NB4 (cell line): ENCODE data around the gene DENND4B.

Experiments
- DNase-seq: peaks from one replicate; pipeline ENCODE4 v3.0.0; 2010; ENCODE audit warnings: low read depth
- H3K4me3 ChIP-seq: one replicate; pipeline ENCODE4 v1.5.1; 2011; ENCODE audit warnings: mild to moderate bottlenecking, low read depth, low read length, moderate library complexity
- MYC ChIP-seq: IDR thresholded peaks from 2 replicates; pipeline ENCODE4 v1.6.1; 2011; ENCODE audit warnings: low read depth, low read length
- POLR2A ChIP-seq: IDR thresholded peaks from 2 replicates; pipeline ENCODE4 v1.6.1; 2011; ENCODE audit warnings: mild to moderate bottlenecking; ENCODE audit not compliant: insufficient read length; ENCODE audit errors: extremely low read depth
- TF ChIP-seq, protein P1 (sequence below): IDR thresholded peaks from one replicate; pipeline ENCODE4 v1.5.1; 2012; ENCODE audit warnings: low read depth, low read length
- TF ChIP-seq, protein P2 (sequence below): IDR thresholded peaks from 2 replicates; pipeline ENCODE4 v1.6.1; 2011; ENCODE audit warnings: low read depth, low read length

DENND4B gene

DNA sequence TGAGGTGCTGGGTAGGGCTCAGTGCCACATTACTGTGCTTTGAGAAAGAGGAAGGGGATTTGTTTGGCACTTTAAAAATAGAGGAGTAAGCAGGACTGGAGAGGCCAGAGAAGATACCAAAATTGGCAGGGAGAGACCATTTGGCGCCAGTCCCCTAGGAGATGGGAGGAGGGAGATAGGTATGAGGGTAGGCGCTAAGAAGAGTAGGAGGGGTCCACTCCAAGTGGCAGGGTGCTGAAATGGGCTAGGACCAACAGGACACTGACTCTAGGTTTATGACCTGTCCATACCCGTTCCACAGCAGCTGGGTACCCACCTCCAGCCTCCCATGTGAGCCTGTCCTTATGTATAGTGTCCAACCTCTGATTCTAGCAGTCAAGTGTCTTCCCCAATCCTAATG, 12.9 kb upstream of the DENND4B start:
- TF ChIP-seq, protein P1, sequence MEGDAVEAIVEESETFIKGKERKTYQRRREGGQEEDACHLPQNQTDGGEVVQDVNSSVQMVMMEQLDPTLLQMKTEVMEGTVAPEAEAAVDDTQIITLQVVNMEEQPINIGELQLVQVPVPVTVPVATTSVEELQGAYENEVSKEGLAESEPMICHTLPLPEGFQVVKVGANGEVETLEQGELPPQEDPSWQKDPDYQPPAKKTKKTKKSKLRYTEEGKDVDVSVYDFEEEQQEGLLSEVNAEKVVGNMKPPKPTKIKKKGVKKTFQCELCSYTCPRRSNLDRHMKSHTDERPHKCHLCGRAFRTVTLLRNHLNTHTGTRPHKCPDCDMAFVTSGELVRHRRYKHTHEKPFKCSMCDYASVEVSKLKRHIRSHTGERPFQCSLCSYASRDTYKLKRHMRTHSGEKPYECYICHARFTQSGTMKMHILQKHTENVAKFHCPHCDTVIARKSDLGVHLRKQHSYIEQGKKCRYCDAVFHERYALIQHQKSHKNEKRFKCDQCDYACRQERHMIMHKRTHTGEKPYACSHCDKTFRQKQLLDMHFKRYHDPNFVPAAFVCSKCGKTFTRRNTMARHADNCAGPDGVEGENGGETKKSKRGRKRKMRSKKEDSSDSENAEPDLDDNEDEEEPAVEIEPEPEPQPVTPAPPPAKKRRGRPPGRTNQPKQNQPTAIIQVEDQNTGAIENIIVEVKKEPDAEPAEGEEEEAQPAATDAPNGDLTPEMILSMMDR, result no peak
- no peak for TF ChIP-seq POLR2A
- TF ChIP-seq, protein P2, sequence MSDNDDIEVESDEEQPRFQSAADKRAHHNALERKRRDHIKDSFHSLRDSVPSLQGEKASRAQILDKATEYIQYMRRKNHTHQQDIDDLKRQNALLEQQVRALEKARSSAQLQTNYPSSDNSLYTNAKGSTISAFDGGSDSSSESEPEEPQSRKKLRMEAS, result no peak
- no peak for TF ChIP-seq MYC
- no peak for DNase-seq
- no peak overlapping the region for H3K4me3 ChIP-seq

DNA sequence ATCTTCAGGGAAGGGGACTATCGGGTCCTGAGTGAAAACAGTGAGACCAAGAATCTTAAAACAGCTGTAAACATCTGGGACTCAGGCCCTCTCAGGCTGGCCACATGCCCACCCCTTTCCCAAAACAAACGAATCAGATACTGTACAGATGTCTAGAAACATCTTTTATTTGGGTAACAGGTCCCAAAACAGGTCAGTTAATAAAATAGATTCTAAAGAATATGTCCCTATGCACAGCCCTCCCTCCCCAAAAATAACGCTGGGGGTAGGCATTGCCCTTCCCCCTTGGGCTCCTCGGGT, 12.4 kb upstream of the DENND4B start:
- H3K4me3 ChIP-seq, result peak overlapping the region; percentile 23
- TF ChIP-seq POLR2A (no peak), MYC (no peak)
- TF ChIP-seq, protein P1, result no peak
- TF ChIP-seq, protein P2, result no peak
- DNase-seq, result no peak

DNA sequence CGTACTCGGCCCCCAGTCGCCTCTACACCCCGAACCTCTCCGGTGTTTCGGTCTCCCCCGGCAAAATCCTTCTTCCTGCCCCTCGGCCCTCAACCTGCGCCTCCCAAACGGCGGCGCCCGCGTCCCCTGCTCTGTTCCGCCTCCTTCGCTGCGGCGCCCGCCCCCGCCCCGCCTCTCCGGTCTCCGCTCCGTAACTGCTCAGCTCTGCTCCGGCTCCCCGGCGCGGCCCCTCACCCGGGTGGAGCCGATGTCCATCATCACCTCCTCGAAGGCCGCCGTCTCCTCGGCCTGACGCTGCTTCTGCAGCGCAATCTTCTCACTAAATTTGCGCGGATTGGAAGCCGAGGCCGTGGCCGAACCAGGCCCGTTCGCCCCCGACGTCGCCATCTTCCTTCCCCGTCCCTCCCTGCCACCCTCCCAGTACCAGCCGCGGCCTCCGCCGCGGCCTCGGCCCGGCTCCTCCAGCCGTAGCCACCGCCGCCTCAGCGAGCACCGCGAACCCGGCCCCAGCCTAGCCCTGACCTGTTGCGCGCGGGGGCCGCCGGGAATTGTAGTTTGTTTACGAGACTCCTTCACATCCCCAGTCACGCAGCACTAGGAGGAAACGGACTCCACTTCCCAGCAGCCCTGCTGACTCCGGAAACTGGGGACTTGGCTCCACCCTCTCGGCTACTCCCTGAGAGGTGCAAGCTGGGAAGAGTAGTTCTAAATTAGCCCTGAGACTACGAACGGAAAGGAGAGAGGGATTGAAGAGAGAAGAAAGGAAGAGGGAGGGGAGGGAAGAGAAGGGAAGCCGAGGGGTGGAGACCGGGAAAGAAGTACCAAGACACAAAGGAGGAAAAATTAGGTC, 11.8 kb upstream of the DENND4B start, which contains the start of gene CRTC2:
CRTC2 (minus strand) TSS at position 502 of the 850 bp plus-strand sequence; CDS start at position 387, 115 bp downstream.
- TF ChIP-seq MYC (peak; percentile 34; the same call in 1 of the 2 replicates), POLR2A (peak; percentile 44)
- TF ChIP-seq, protein P1, result no peak
- TF ChIP-seq, protein P2, result no peak
- peak; percentile 98 for DNase-seq
- H3K4me3 ChIP-seq, result peak within 1 kb of the TSS; percentile 92

DNA sequence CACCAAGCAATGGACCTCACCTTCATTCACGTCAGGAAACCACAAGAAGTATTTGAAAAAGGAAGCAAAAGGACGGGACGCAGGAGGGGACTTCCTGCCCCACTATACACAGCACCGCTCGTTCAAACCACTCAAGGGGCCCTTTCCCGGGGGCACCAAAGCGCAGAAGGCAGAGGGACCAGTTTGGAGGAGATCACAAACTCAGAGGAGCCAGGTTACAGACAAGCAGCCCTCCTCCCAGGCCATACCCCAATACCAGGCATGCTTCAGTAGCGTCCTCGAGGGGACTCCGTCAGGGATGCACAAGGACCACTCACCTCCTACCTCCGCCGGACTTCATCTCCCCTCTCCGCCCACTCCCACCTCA, 11.2 kb upstream of the DENND4B start:
- TF ChIP-seq MYC (peak; percentile 43; the same call in 1 of the 2 replicates), POLR2A (no peak)
- TF ChIP-seq, protein P1, result no peak
- TF ChIP-seq, protein P2, result no peak
- H3K4me3 ChIP-seq, result peak overlapping the region; percentile 92
- DNase-seq, result peak; percentile 69

DNA sequence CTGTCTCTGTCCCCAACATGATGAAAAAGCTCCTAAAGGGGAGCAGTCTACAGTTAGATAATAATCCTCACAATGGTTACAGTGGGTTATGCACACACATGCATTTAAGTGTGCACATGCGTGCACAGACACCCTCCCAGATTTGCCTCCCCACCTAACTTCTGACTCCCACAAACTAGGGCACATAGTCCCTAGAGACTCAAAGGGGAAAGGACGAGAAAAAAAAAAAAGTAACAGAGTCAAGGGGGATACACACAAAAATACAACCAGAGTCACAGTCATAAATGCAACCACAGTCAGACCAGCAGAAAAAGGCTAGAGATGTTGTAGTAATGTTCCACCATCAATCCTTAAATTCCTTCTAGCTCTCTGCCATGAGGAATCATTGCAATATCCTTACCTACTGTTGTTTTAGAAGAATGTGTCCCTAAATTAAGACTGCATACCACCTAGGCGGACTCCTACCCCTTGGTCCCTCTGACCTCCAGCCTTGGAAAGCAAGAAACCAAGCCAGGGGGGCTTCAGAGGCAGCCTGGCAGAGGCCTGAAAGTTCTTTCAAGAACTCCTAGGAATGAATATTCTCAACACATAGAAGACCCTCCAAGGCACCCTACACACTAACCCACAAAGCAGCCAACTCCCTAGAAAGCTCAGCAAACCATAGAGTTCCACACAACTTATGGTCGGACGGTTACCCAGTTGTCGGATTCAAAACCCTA, 10.6 kb upstream of the DENND4B start:
- DNase-seq, result no peak
- TF ChIP-seq POLR2A (no peak), MYC (no peak)
- TF ChIP-seq, protein P1, result no peak
- TF ChIP-seq, protein P2, result no peak
- H3K4me3 ChIP-seq, result peak overlapping the region; percentile 92
